Measurements from ENCODE around the gene SULT1C2. TPM values are rescaled to one million over a fixed set of nuclear protein-coding genes. Genes with fewer than 3 reads are reported as not detected.
"Not testable (repeated sequence)": the region's sequence is repeated elsewhere in the genome, so short reads cannot be mapped to it uniquely, and the experiment has no call there.

SULT1C2 gene
- total RNA-seq, 1 donor from 2014 or later = 1.9 TPM

DNA sequence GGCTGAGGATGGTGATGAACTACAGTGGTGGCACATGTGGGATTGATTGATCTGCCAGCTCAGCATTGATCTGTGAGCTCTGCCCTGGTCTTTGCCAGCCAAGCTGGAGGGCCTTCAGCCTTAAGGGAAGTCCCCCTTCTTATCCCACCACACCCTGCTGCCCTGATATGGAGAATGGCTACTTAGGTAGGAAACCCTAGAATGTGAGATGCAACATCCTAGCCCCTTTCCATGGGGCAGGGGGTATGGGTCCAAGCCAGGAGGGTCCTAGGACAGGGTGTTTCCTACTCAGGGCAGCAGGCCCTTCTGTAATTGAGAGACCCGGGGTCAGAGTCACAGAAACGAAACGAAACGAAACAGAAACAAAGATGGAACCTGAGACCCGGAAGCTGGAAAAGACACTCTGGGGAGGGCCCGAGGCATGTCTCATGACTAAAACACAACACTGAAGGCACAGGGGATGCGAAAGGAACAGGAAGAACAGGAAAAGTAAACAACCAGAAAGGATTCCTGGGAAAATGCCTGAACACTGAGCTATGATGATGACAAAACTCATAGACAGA, 16.9 kb upstream of the SULT1C2 start:
- no peak for DNase-seq
- intact Hi-C loops (cut with micrococcal nuclease) = no loop called here
- H3K4me3 ChIP-seq = peak overlapping the region; percentile 46
- TF ChIP-seq, protein P1, sequence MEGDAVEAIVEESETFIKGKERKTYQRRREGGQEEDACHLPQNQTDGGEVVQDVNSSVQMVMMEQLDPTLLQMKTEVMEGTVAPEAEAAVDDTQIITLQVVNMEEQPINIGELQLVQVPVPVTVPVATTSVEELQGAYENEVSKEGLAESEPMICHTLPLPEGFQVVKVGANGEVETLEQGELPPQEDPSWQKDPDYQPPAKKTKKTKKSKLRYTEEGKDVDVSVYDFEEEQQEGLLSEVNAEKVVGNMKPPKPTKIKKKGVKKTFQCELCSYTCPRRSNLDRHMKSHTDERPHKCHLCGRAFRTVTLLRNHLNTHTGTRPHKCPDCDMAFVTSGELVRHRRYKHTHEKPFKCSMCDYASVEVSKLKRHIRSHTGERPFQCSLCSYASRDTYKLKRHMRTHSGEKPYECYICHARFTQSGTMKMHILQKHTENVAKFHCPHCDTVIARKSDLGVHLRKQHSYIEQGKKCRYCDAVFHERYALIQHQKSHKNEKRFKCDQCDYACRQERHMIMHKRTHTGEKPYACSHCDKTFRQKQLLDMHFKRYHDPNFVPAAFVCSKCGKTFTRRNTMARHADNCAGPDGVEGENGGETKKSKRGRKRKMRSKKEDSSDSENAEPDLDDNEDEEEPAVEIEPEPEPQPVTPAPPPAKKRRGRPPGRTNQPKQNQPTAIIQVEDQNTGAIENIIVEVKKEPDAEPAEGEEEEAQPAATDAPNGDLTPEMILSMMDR (IDR thresholded peaks at IDR 0.05; ENCODE audit: borderline replicate concordance) = no peak
- H3K9me3 ChIP-seq (replicated peaks) = no peaks in the 10 kb centered on the region
- H3K36me3 ChIP-seq = no peaks in the 10 kb centered on the region
- peak overlapping the region; percentile 32 for H3K27ac ChIP-seq (replicated peaks)
- H3K4me1 ChIP-seq = no peaks in the 10 kb centered on the region
- H3K27me3 ChIP-seq (ENCODE audit: low read depth) = peaks cover under 1% of the 10 kb centered on the region

DNA sequence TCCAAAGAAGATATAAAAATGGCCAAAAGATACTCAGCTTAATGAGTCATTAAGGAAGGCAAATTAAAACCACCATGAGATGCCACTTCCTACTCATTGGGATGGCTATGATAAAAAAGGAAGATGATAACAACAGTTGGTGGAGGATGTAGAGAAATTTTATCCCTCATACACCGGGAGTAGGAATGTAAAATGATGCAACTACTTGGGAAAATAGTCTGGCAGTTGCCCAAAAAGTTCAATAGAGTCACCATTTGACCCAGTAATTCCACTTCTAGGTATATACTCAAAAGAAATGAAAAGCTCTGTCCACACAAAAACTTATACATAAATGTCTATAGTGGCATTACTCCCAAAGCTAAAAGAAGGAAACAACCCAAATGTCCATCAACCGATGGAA, 10.1 kb upstream of the SULT1C2 start:
- intact Hi-C loops (cut with micrococcal nuclease) = no loop called here
- no peak overlapping the region for H3K27ac ChIP-seq (replicated peaks)
- TF ChIP-seq, protein P1 (IDR thresholded peaks at IDR 0.05; ENCODE audit: borderline replicate concordance) = no peak
- H3K4me3 ChIP-seq = no peak overlapping the region
- H3K36me3 ChIP-seq = no peaks in the 10 kb centered on the region
- no peaks in the 10 kb centered on the region for H3K9me3 ChIP-seq (replicated peaks)
- no peak for DNase-seq
- no peaks in the 10 kb centered on the region for H3K4me1 ChIP-seq
- H3K27me3 ChIP-seq (ENCODE audit: low read depth) = peaks cover 9% of the 10 kb centered on the region

DNA sequence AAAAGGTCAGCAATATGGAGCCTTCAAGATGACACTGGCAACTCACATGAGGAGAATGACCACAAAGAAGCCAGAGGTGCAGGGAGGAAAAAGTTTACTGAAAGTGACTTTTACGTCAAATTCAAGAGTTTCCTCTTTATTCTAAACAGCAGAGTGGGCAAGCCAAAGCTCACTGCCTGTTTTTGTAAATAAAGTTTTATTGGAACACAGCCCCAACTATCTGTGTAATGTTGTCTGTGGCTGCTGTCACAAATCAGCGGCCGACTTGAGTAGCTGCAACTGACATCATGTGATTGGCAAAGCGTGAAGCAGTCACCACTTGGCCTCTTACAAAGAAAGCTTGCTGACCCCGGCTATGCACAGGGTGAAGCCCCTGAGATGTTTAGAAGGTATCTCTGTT, 9.2 kb upstream of the SULT1C2 start:
- Histone ChIP-seq H3K4me3 (no peak overlapping the region), H3K9me3 (replicated peaks) (no peaks in the 10 kb centered on the region), H3K27me3 (ENCODE audit: low read depth) (peaks cover 9% of the 10 kb centered on the region), H3K4me1 (no peaks in the 10 kb centered on the region), H3K27ac (replicated peaks) (no peak overlapping the region), H3K36me3 (no peaks in the 10 kb centered on the region)
- no peak for DNase-seq
- intact Hi-C loops (cut with micrococcal nuclease) = no loop called here
- TF ChIP-seq, protein P1 (IDR thresholded peaks at IDR 0.05; ENCODE audit: borderline replicate concordance) = no peak

DNA sequence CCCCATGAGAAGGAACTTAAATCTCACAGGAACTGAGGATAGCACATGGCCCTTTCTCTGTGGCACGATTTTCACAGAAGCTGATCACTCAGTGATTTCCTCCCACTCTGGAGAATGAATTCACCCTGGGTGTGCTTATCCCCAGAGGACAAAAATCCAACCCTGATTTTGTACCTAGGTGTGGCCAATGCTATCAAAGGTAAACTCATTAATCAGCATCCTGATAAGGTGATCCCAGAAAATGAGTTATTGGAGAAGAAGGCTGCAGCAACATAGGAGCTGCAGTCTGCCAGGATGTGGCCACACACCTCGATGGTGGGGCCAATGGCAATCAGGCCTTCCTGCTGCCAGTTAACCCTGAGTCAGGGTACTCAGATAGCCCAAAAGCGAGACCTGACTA, 8.2 kb upstream of the SULT1C2 start:
- Histone ChIP-seq H3K27ac (replicated peaks) (no peak overlapping the region), H3K4me1 (no peaks in the 10 kb centered on the region), H3K27me3 (ENCODE audit: low read depth) (peaks cover 9% of the 10 kb centered on the region), H3K36me3 (no peaks in the 10 kb centered on the region), H3K9me3 (replicated peaks) (no peaks in the 10 kb centered on the region), H3K4me3 (no peak overlapping the region)
- no peak for DNase-seq
- intact Hi-C loops (cut with micrococcal nuclease) = no loop called here
- TF ChIP-seq, protein P1 (IDR thresholded peaks at IDR 0.05; ENCODE audit: borderline replicate concordance) = no peak

DNA sequence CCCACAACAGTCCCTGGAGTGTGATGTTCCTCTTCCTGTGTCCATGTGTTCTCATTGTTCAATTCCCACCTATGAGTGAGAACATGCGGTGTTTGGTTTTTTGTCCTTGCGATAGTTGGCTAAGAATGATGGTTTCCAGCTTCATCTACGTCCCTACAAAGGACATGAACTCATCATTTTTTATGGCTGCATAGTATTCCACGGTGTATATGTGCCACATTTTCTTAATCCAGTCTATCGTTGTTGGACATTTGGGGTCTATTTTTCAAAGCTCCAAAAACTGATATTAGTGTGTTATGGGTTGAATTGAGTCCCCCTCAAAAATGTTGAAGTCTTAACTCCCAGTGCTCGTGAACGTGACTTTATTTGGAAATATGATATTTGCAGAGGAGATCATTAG, 4.1 kb upstream of the SULT1C2 start:
- H3K27me3 ChIP-seq (ENCODE audit: low read depth); H3K27ac ChIP-seq (replicated peaks); intact Hi-C loops (cut with micrococcal nuclease); DNase-seq; H3K4me1 ChIP-seq; H3K4me3 ChIP-seq; H3K36me3 ChIP-seq; H3K9me3 ChIP-seq (replicated peaks): not testable (repeated sequence)

DNA sequence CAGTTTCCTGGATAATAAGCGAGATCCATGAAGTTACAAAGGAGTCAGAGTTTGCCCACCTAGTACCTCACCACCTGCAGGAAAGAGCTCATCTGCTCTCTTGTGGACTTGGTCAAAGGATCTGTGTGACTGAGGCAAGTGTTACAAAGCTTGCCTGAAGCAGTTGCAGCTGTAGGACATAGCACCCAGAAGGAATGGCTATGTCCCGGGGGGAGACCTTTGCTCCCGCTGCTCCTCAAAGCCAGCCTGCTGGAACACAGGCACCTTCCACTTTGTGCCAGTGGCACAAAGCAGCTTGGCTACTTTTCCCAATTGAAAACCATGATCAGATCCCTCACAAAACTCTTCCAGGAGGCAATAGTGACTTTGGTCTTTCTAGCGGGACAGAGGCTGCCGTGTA, 3.1 kb upstream of the SULT1C2 start:
- intact Hi-C loops (cut with micrococcal nuclease) = no loop called here
- Histone ChIP-seq H3K4me3 (no peak overlapping the region), H3K27ac (replicated peaks) (no peak overlapping the region), H3K36me3 (no peaks in the 10 kb centered on the region), H3K4me1 (no peaks in the 10 kb centered on the region), H3K27me3 (ENCODE audit: low read depth) (no peaks in the 10 kb centered on the region), H3K9me3 (replicated peaks) (peaks cover 3% of the 10 kb centered on the region)
- TF ChIP-seq, protein P1 (IDR thresholded peaks at IDR 0.05; ENCODE audit: borderline replicate concordance) = no peak
- no peak for DNase-seq
